PC-3 (cell line): ENCODE measurements around the gene VPS9D1. TPM values are rescaled to one million over a fixed set of nuclear protein-coding genes. Genes with fewer than 3 reads are reported as not detected.

Experiments used
- ATAC-seq: fragments of 200-7000 bp; cut with Tn5 transposase; 2 replicates; pipeline ENCODE4 v1.9.1; 2020; ENCODE audit warnings: mild to moderate bottlenecking, moderate library complexity
- BruUV-seq: library from RNA; stranded (reverse); fragments of 400-500 nt; replicated peaks from 2 replicates; lab custom pipeline; 2021; lab: Mats Ljungman, UMichigan
- CTCF ChIA-PET: fragments of 300-600 bp; sonication (Branson Sonifier 250); formaldehyde crosslinking; loops from one replicate; lab custom pipeline; 2022; ENCODE audit warnings: antibody characterized with exemption; lab: Charles Lee
- POLR2A ChIA-PET: fragments of 300-600 bp; sonication (Branson Sonifier 250); formaldehyde crosslinking; loops from one replicate; lab custom pipeline; 2022; ENCODE audit warnings: antibody characterized with exemption; ENCODE audit not compliant: unreplicated experiment; lab: Charles Lee
- DNase-seq: peaks from one replicate; pipeline ENCODE4 v3.0.0-alpha.2; 2015
- H2AFZ ChIP-seq: fragments of 300-600 bp; sonication (generic); 2 replicates; pipeline ENCODE4 v1.6.0; 2016; ENCODE audit warnings: antibody characterized with exemption, low read length
- H3F3A ChIP-seq: fragments of 300-600 bp; sonication (generic); one replicate; pipeline ENCODE4 v1.6.0; 2017; ENCODE audit warnings: antibody characterized with exemption, low read length, control low read depth, mild to moderate bottlenecking; ENCODE audit not compliant: unreplicated experiment
- H3K27ac ChIP-seq: fragments of 300-600 bp; sonication (generic); 2 replicates; pipeline ENCODE4 v1.5.1; 2016; ENCODE audit warnings: mild to moderate bottlenecking, low read length
- H3K27me3 ChIP-seq: fragments of 300-600 bp; sonication (generic); 2 replicates; pipeline ENCODE4 v1.6.1; 2016; ENCODE audit warnings: low read length, mixed read lengths
- H3K36me3 ChIP-seq: fragments of 300-600 bp; sonication (generic); 2 replicates; pipeline ENCODE4 v1.6.1; 2016; ENCODE audit warnings: low read depth, mixed run types, low read length, mixed read lengths
- H3K4me1 ChIP-seq: fragments of 300-600 bp; sonication (generic); 2 replicates; pipeline ENCODE4 v1.5.1; 2016; ENCODE audit warnings: low read length; ENCODE audit not compliant: insufficient read depth
- H3K4me2 ChIP-seq: fragments of 300-600 bp; sonication (generic); 2 replicates; pipeline ENCODE4 v1.6.0; 2016; ENCODE audit warnings: low read length
- H3K4me3 ChIP-seq: fragments of 300-600 bp; sonication (generic); 2 replicates; pipeline ENCODE4 v1.5.1; 2016; ENCODE audit warnings: mild to moderate bottlenecking, low read length, mixed read lengths
- H3K79me2 ChIP-seq: fragments of 300-600 bp; sonication (generic); 2 replicates; pipeline ENCODE4 v1.6.1; 2017; ENCODE audit warnings: low read length, mixed read lengths
- H3K9ac ChIP-seq: fragments of 300-600 bp; sonication (generic); 2 replicates; pipeline ENCODE4 v1.6.0; 2016; ENCODE audit warnings: mild to moderate bottlenecking, low read length
- H3K9me2 ChIP-seq: fragments of 300-600 bp; sonication (generic); replicated peaks from 2 replicates; pipeline ENCODE4 v1.6.1; 2016; ENCODE audit warnings: mixed run types, low read length, mixed read lengths
- H3K9me3 ChIP-seq: fragments of 300-600 bp; sonication (generic); 2 replicates; pipeline ENCODE4 v1.6.1; 2016; ENCODE audit warnings: low read length, mixed read lengths
- H4K20me1 ChIP-seq: fragments of 300-600 bp; sonication (generic); 2 replicates; pipeline ENCODE4 v1.6.1; 2016; ENCODE audit warnings: low read length, mixed read lengths
- CTCF ChIP-seq: fragments of 300-600 bp; sonication (generic); conservative IDR thresholded peaks from 2 replicates; pipeline ENCODE4 v1.5.1; 2017; ENCODE audit warnings: antibody characterized with exemption, low read depth, mild to moderate bottlenecking, low read length
- EZH2 ChIP-seq: fragments of 300-600 bp; sonication (generic); IDR thresholded peaks from one replicate; pipeline ENCODE4 v1.6.1; 2017; ENCODE audit warnings: antibody characterized with exemption, mild to moderate bottlenecking, low read length; ENCODE audit not compliant: unreplicated experiment
- EZH2phosphoT487 ChIP-seq: fragments of 300-600 bp; sonication (generic); IDR thresholded peaks from 2 replicates; pipeline ENCODE4 v1.6.1; 2018; ENCODE audit warnings: mild to moderate bottlenecking, antibody characterized with exemption, low read length, borderline replicate concordance
- intact Hi-C: fragments of 100-400 bp; cut with micrococcal nuclease; formaldehyde crosslinking; loops from 2 replicates; pipeline ENCODE4 v1.9.0; 2023
- total RNA-seq: library from RNA; depleted of rRNA; stranded (reverse); fragments of >200 nt; gene quantifications from 2 replicates; pipeline ENCODE4 v1.2.3, GENCODE V29; 2014

The VPS9D1 gene
- total RNA-seq, 1 experiment from 2014 or later: 4.4 TPM

GRCh38 chr16:89716916-89717687, 3.6 kb downstream of the VPS9D1 start:
- POLR2A ChIA-PET: interaction anchor here (0.6 kb wide), 1 partner anchor 16 kb away, joined by 4 read pairs; no protein-coding TSS in a partner anchor
- no peak for ATAC-seq

GRCh38 chr16:89716493-89716892, 4.2 kb downstream of the VPS9D1 start:
- peaks cover 16% of the 10 kb centered on the region for H3K4me1 ChIP-seq
- H3K27me3 ChIP-seq: no peaks in the 10 kb centered on the region
- TF ChIP-seq CTCF: no peak
- TF ChIP-seq EZH2: no peak
- TF ChIP-seq EZH2phosphoT487: no peak
- ATAC-seq (no peak), DNase-seq (no peak)
- no peaks in the 10 kb centered on the region for H3K9me3 ChIP-seq
- peaks cover 3% of the 10 kb centered on the region; the same call in 1 of the 2 replicates for H3K36me3 ChIP-seq
- intact Hi-C loops: no loop called here
- ChIA-PET CTCF (no interaction called here), POLR2A (interaction anchor here (0.6 kb wide), 1 partner anchor 17 kb away, joined by 4 read pairs; no protein-coding TSS in a partner anchor)
- BruUV-seq: no TSS peak
- peaks cover 27% of the 10 kb centered on the region for H3K79me2 ChIP-seq
- H3K27ac ChIP-seq: no peak overlapping the region
- H4K20me1 ChIP-seq: no peaks in the 10 kb centered on the region
- no peaks in the 10 kb centered on the region for H3K9me2 ChIP-seq
- H2AFZ ChIP-seq: no peak overlapping the region
- no peak overlapping the region for H3K9ac ChIP-seq
- H3K4me2 ChIP-seq: no peak overlapping the region
- no peak overlapping the region for H3K4me3 ChIP-seq
- no peaks in the 10 kb centered on the region for H3F3A ChIP-seq

More at GRCh38 chr16:89716916-89717687, 3.6 kb downstream of the VPS9D1 start:
- no peaks in the 10 kb centered on the region for H3F3A ChIP-seq
- H3K9ac ChIP-seq: no peak overlapping the region
- H3K4me2 ChIP-seq: no peak overlapping the region
- peaks cover 3% of the 10 kb centered on the region; the same call in 1 of the 2 replicates for H3K36me3 ChIP-seq
- no peaks in the 10 kb centered on the region for H3K9me3 ChIP-seq
- TF ChIP-seq EZH2phosphoT487 (no peak), CTCF (no peak), EZH2 (no peak)
- CTCF ChIA-PET: no interaction called here
- no peaks in the 10 kb centered on the region for H3K27me3 ChIP-seq
- peaks cover 16% of the 10 kb centered on the region for H3K4me1 ChIP-seq
- H3K4me3 ChIP-seq: no peak overlapping the region
- H4K20me1 ChIP-seq: no peaks in the 10 kb centered on the region
- no TSS peak for BruUV-seq
- no peak overlapping the region for H3K27ac ChIP-seq
- H2AFZ ChIP-seq: no peak overlapping the region
- intact Hi-C loops: no loop called here
- no peak for DNase-seq
- no peaks in the 10 kb centered on the region for H3K9me2 ChIP-seq
- H3K79me2 ChIP-seq: peaks cover 24% of the 10 kb centered on the region
